Left renal pelvis (tissue), 4 donors: Measurements from ENCODE around the gene LENG1. TPM values are rescaled to one million over a fixed set of nuclear protein-coding genes. Genes with fewer than 3 reads are reported as not detected.

Experiments used
- DNase-seq, 4 donors: peaks; one replicate each; pipeline ENCODE4 v3.0.0-alpha.2; 2013; ENCODE audit warnings: low read depth in 4 of 4, low spot score in 3 of 4
- polyA plus RNA-seq, 4 donors: library from polyadenylated mRNA; unstranded; fragments of 120-200 nt; gene quantifications; one replicate each; pipeline ENCODE4 v1.2.1, GENCODE V29; 2013; ENCODE audit not compliant: insufficient read length in 4 of 4

The LENG1 gene
- polyA plus RNA-seq, 4 donors = 7.6 to 10.1 (median 8.6) TPM

- DNase-seq = no peak
Measured at GRCh38 chr19:54145541-54146158, 13.9 kb downstream of the LENG1 start.

GRCh38 chr19:54142166-54142780, 17.2 kb downstream of the LENG1 start:
- DNase-seq = no peak

- DNase-seq = no peak
Measured at GRCh38 chr19:54141356-54141755, 18.2 kb downstream of the LENG1 start.

- DNase-seq = no peak
Measured at GRCh38 chr19:54138489-54139256, 20.8 kb downstream of the LENG1 start.

GRCh38 chr19:54137699-54138488, 21.6 kb downstream of the LENG1 start, which contains the start of gene CNOT3:
CNOT3 (plus strand) TSS chr19:54137762; CDS start chr19:54142979, 5,217 bp downstream.
- DNase-seq = no peak

- DNase-seq = peak; percentile 100
Measured at GRCh38 chr19:54136864-54137698, 22.4 kb downstream of the LENG1 start.

- no peak for DNase-seq
Measured at GRCh38 chr19:54136086-54136863, 23.2 kb downstream of the LENG1 start.

- DNase-seq = no peak
Measured at GRCh38 chr19:54133957-54134590, 25.4 kb downstream of the LENG1 start.

- DNase-seq = no peak
Measured at GRCh38 chr19:54133312-54133956, 26.1 kb downstream of the LENG1 start.

- DNase-seq = no peak
Measured at GRCh38 chr19:54129617-54129996, 29.9 kb downstream of the LENG1 start.

- DNase-seq = no peak
Measured at GRCh38 chr19:54128796-54129616, 30.5 kb downstream of the LENG1 start.

- DNase-seq = no peak
Measured at GRCh38 chr19:54128441-54128725, 31.1 kb downstream of the LENG1 start.

GRCh38 chr19:54127688-54128440, 31.7 kb downstream of the LENG1 start:
- DNase-seq = no peak

- no peak for DNase-seq
Measured at GRCh38 chr19:54125713-54126112, 33.8 kb downstream of the LENG1 start.

- DNase-seq = no peak
Measured at GRCh38 chr19:54124393-54124792, 35.1 kb downstream of the LENG1 start.

GRCh38 chr19:54123682-54124081, 35.8 kb downstream of the LENG1 start:
- DNase-seq = no peak

- DNase-seq = no peak
Measured at GRCh38 chr19:54121259-54121658, 38.3 kb downstream of the LENG1 start.
